Progenitor cell of endocrine pancreas (in vitro differentiated cells): ENCODE results near the gene RARRES1. TPM values are rescaled to one million over a fixed set of nuclear protein-coding genes. Genes with fewer than 3 reads are reported as not detected.
A peak's percentile ranks its signal among the peaks of the same experiment; 100 is the strongest.

Experiments used
- DNase-seq: peaks from one replicate; pipeline ENCODE4 v3.0.0; 2021; ENCODE audit warnings: low spot score; ENCODE audit not compliant: unreplicated experiment
- H3K27ac Mint-ChIP-seq: 2 replicates; pipeline ENCODE4 v1.8.0; 2021; ENCODE audit warnings: mild to moderate bottlenecking, moderate library complexity, mixed read lengths
- H3K27me3 Mint-ChIP-seq: 2 replicates; pipeline ENCODE4 v1.8.0; 2021; ENCODE audit warnings: mixed read lengths
- H3K36me3 Mint-ChIP-seq: 2 replicates; pipeline ENCODE4 v1.8.0; 2022; ENCODE audit warnings: mixed read lengths; ENCODE audit not compliant: insufficient read depth
- H3K4me1 Mint-ChIP-seq: 2 replicates; pipeline ENCODE4 v1.8.0; 2021; ENCODE audit warnings: low read depth, mixed read lengths
- H3K4me3 Mint-ChIP-seq: 2 replicates; pipeline ENCODE4 v1.8.0; 2021; ENCODE audit warnings: low read depth, mild to moderate bottlenecking, moderate library complexity, mixed read lengths
- H3K9me3 Mint-ChIP-seq: 2 replicates; pipeline ENCODE4 v1.8.0; 2021; ENCODE audit warnings: low read depth, mixed read lengths
- CTCF ChIP-seq: fragments of 200-600 bp; sonication (generic); IDR thresholded peaks from one replicate; pipeline ENCODE4 v1.5.0; 2021; ENCODE audit warnings: antibody characterized with exemption, mild to moderate bottlenecking; ENCODE audit not compliant: unreplicated experiment
- total RNA-seq: library from RNA; stranded (reverse); gene quantifications from 2 replicates; pipeline ENCODE4 v1.2.1, GENCODE V29; 2021

Gene RARRES1
- total RNA-seq, 1 donor from 2014 or later, result 3.3 TPM

GRCh38 chr3:158769952-158770740 is 37.9 kb upstream of the RARRES1 start:
- DNase-seq, result no peak
- no peak for TF ChIP-seq CTCF
- H3K27me3 Mint-ChIP-seq, result no peaks in the 10 kb centered on the region
- no peak overlapping the region for H3K4me3 Mint-ChIP-seq
- no peaks in the 10 kb centered on the region for H3K36me3 Mint-ChIP-seq
- no peaks in the 10 kb centered on the region for H3K9me3 Mint-ChIP-seq
- peaks cover 18% of the 10 kb centered on the region for H3K4me1 Mint-ChIP-seq
- peak overlapping the region; percentile 21 for H3K27ac Mint-ChIP-seq

GRCh38 chr3:158769549-158769948 is 37.3 kb upstream of the RARRES1 start:
- Mint-ChIP-seq H3K27me3 (no peaks in the 10 kb centered on the region), H3K27ac (no peak overlapping the region), H3K36me3 (no peaks in the 10 kb centered on the region), H3K4me3 (no peak overlapping the region), H3K9me3 (no peaks in the 10 kb centered on the region), H3K4me1 (peaks cover 18% of the 10 kb centered on the region)
- TF ChIP-seq CTCF, result no peak
- no peak for DNase-seq

GRCh38 chr3:158768881-158769543 is 36.8 kb upstream of the RARRES1 start:
- TF ChIP-seq CTCF, result no peak
- no peak for DNase-seq
- Mint-ChIP-seq H3K36me3 (no peaks in the 10 kb centered on the region), H3K9me3 (no peaks in the 10 kb centered on the region), H3K27me3 (no peaks in the 10 kb centered on the region), H3K27ac (no peak overlapping the region), H3K4me3 (no peak overlapping the region), H3K4me1 (peaks cover 18% of the 10 kb centered on the region)

- H3K9me3 Mint-ChIP-seq, result no peaks in the 10 kb centered on the region
- DNase-seq, result no peak
- peaks cover 18% of the 10 kb centered on the region for H3K4me1 Mint-ChIP-seq
- no peak for TF ChIP-seq CTCF
- H3K27ac Mint-ChIP-seq, result no peak overlapping the region
- no peaks in the 10 kb centered on the region for H3K36me3 Mint-ChIP-seq
- no peak overlapping the region for H3K4me3 Mint-ChIP-seq
- no peaks in the 10 kb centered on the region for H3K27me3 Mint-ChIP-seq
Observed at GRCh38 chr3:158768361-158768787, 36.1 kb upstream of the RARRES1 start.

GRCh38 chr3:158766364-158766763 is 34.1 kb upstream of the RARRES1 start:
- DNase-seq, result no peak
- Mint-ChIP-seq H3K27ac (no peak overlapping the region), H3K9me3 (no peaks in the 10 kb centered on the region), H3K4me3 (no peak overlapping the region), H3K4me1 (peaks cover 17% of the 10 kb centered on the region), H3K27me3 (no peaks in the 10 kb centered on the region), H3K36me3 (no peaks in the 10 kb centered on the region)
- TF ChIP-seq CTCF, result no peak
